Naive thymus-derived CD4-positive, alpha-beta T cell (primary cell): ENCODE results near the gene MEX3A. TPM values are rescaled to one million over a fixed set of nuclear protein-coding genes. Genes with fewer than 3 reads are reported as not detected.

Experiments
- ATAC-seq: fragments of 150-1000 bp; cut with Tn5 transposase; 2 replicates; pipeline ENCODE4 v1.10.0; 2021; ENCODE audit warnings: mild to moderate bottlenecking, moderate library complexity
- CTCF ChIA-PET: fragments of 350-600 bp; sonication (Branson Sonifier 250); formaldehyde crosslinking; loops from one replicate; lab custom pipeline; 2021; ENCODE audit warnings: antibody characterized with exemption; lab: Charles Lee
- POLR2A ChIA-PET: fragments of 350-600 bp; sonication (Branson Sonifier 250); formaldehyde crosslinking; loops from one replicate; lab custom pipeline; 2021; ENCODE audit warnings: antibody characterized with exemption, inconsistent platforms; lab: Charles Lee
- DNase-seq, 9 donors: peaks; one replicate each; pipeline versions ENCODE4 v3.0.0 to v3.0.0-alpha.2; 2020 to 2022; ENCODE audit warnings: mixed read lengths in 1 of 9
- H3K27ac ChIP-seq: one replicate; pipeline ENCODE4 v1.7.0; 2013; ENCODE audit warnings: mild to moderate bottlenecking, low read depth, low read length, moderate library complexity
- H3K27me3 ChIP-seq, 2 donors: one replicate each; pipeline ENCODE4 v1.7.0; 2013; ENCODE audit warnings: low read length in 2 of 2, mild to moderate bottlenecking in 2 of 2, moderate library complexity in 2 of 2; ENCODE audit not compliant: control insufficient read depth in 2 of 2, insufficient read depth in 2 of 2
- H3K36me3 ChIP-seq, 3 experiments: 1 replicate in 2 of 3; 2 replicates in 1 of 3; pipeline ENCODE4 v1.7.0; 2013; ENCODE audit warnings: low read length in 3 of 3, mild to moderate bottlenecking in 3 of 3, moderate library complexity in 1 of 3; ENCODE audit not compliant: insufficient read depth in 3 of 3, control insufficient read depth in 2 of 3
- H3K4me1 ChIP-seq, 2 donors: one replicate each; pipeline ENCODE4 v1.7.0; 2013; ENCODE audit warnings: low read length in 2 of 2, mild to moderate bottlenecking in 2 of 2, moderate library complexity in 1 of 2; ENCODE audit not compliant: control insufficient read depth in 2 of 2, insufficient read depth in 2 of 2
- H3K4me3 ChIP-seq: 2 replicates; pipeline ENCODE4 v1.7.0; 2013; ENCODE audit warnings: mild to moderate bottlenecking, low read length
- H3K9me3 ChIP-seq, 3 experiments: 1 replicate in 2 of 3; 2 replicates in 1 of 3; pipeline ENCODE4 v1.7.0; 2013; ENCODE audit warnings: low read length in 3 of 3; ENCODE audit not compliant: control insufficient read depth in 2 of 3
- H3K27ac Mint-ChIP-seq, 9 donors: one replicate each; pipeline ENCODE4 v1.8.0; 2020 to 2022; ENCODE audit warnings: mixed read lengths in 9 of 9, mild to moderate bottlenecking in 8 of 9, moderate library complexity in 5 of 9, inconsistent platforms in 2 of 9
- H3K27me3 Mint-ChIP-seq, 5 donors: one replicate each; pipeline ENCODE4 v1.8.0; 2021 to 2022; ENCODE audit warnings: mixed read lengths in 5 of 5, mild to moderate bottlenecking in 1 of 5
- H3K36me3 Mint-ChIP-seq, 5 donors: one replicate each; pipeline ENCODE4 v1.8.0; 2020 to 2022; ENCODE audit warnings: mixed read lengths in 5 of 5, mild to moderate bottlenecking in 3 of 5, inconsistent platforms in 1 of 5
- H3K4me1 Mint-ChIP-seq, 7 donors: one replicate each; pipeline ENCODE4 v1.8.0; 2020 to 2022; ENCODE audit warnings: mixed read lengths in 7 of 7, mild to moderate bottlenecking in 3 of 7, inconsistent platforms in 1 of 7
- H3K4me3 Mint-ChIP-seq, 10 donors: one replicate each; pipeline ENCODE4 v1.8.0; 2020 to 2022; ENCODE audit warnings: mild to moderate bottlenecking in 10 of 10, mixed read lengths in 10 of 10, moderate library complexity in 6 of 10, inconsistent platforms in 2 of 10
- H3K9me3 Mint-ChIP-seq, 11 donors: one replicate each; pipeline ENCODE4 v1.8.0; 2020 to 2022; ENCODE audit warnings: mixed read lengths in 11 of 11, mild to moderate bottlenecking in 4 of 11, inconsistent platforms in 1 of 11, moderate library complexity in 1 of 11
- intact Hi-C, 2 donors: fragments of 100-400 bp; cut with micrococcal nuclease; formaldehyde crosslinking; loops; one replicate each; pipeline ENCODE4 v1.15.1; 2023
- polyA plus RNA-seq, 2 donors: library from polyadenylated mRNA; unstranded; fragments of 300-500 nt; fragmentation: Illumina TruSeq; gene quantifications; one replicate each; pipeline ENCODE4 v1.2.3, GENCODE V29; 2021
- total RNA-seq, 6 experiments: library from RNA in 5 of 6; stranded (reverse) in 5 of 6; gene quantifications; 1 replicate in 5 of 6; 2 replicates in 1 of 6; pipeline ENCODE4 v1.2.3 and lab custom pipeline; 2021 to 2026

Gene MEX3A
- total and polyA plus RNA-seq, 7 experiments from 2014 or later: 0.05 to 0.15 (median 0.13) TPM; not detected in 3

DNA sequence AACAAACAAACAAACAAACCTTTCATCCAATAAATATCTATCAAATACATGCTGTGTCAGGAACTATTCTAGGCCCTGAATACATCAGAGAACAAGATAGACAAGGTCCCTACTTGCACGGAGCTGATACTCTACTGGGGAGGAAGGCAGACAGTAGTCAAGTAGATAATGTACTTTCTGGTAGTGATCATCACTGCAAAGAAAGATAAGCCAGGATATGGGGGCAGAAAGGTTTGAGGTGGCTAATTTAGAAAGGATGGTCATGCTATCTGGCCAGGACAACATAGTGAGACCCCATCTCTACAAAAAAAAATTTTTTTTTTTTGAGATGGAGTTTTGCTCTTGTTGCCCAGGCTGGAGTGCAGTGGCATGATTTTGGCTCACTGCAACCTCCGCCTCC lies 9.3 kb upstream of the MEX3A start:
- Mint-ChIP-seq H3K27ac (no peak overlapping the region), H3K36me3 (no peaks in the 10 kb centered on the region), H3K9me3 (no peaks in the 10 kb centered on the region), H3K4me3 (no peak overlapping the region), H3K4me1 (peaks cover 13 to 21% (median 16%) of the 10 kb centered on the region in 7 donors), H3K27me3 (peaks cover 5 to 53% (median 17%) of the 10 kb centered on the region in 5 donors)
- no peak overlapping the region for H3K27ac ChIP-seq
- no peak overlapping the region for H3K4me3 ChIP-seq
- POLR2A ChIA-PET: interaction anchor here (1.1 to 3.7 kb wide), 2 partner anchors 8 to 38 kb away, joined by 3 to 24 read pairs; no protein-coding TSS in a partner anchor
- H3K27me3 ChIP-seq: no peaks in the 10 kb centered on the region
- intact Hi-C loops: loop anchor here (2.0 to 5.0 kb wide), 3 partner anchors 15 to 356 kb away; no protein-coding TSS in a partner anchor
- no peaks in the 10 kb centered on the region for H3K36me3 ChIP-seq
- CTCF ChIA-PET: interaction anchor here (0.9 to 20.3 kb wide), 5 partner anchors 9 to 134 kb away, joined by 3 to 340 read pairs (median 8); no protein-coding TSS in a partner anchor
- peaks cover 10 to 12% of the 10 kb centered on the region in 2 donors for H3K4me1 ChIP-seq
- no peaks in the 10 kb centered on the region for H3K9me3 ChIP-seq
- DNase-seq: no peak
- ATAC-seq: no peak

DNA sequence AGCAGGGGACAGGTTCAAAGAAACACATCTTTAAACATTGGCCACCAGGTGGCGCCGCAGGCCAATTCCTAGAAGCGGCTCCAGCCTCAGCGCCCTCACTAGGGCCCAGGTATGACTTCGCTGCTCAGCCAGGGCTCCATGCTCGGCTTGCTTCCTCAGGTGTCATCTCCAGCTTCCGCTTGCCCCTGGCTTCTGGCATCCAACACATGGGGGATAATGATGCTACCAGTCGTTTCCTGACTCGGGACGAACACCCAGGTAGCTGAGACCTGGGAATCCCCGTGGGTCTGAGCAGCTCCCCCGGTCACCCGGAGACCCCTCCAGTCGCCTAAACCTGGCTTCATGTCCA lies 8.5 kb upstream of the MEX3A start:
- peaks cover 5 to 57% (median 19%) of the 10 kb centered on the region in 5 donors for H3K27me3 Mint-ChIP-seq
- CTCF ChIA-PET: interaction anchor here (0.6 to 20.3 kb wide), 10 partner anchors 10 to 247 kb away, joined by 3 to 340 read pairs (median 4); partner anchors contain the start of gene LMNA
- H3K27me3 ChIP-seq: no peaks in the 10 kb centered on the region

DNA sequence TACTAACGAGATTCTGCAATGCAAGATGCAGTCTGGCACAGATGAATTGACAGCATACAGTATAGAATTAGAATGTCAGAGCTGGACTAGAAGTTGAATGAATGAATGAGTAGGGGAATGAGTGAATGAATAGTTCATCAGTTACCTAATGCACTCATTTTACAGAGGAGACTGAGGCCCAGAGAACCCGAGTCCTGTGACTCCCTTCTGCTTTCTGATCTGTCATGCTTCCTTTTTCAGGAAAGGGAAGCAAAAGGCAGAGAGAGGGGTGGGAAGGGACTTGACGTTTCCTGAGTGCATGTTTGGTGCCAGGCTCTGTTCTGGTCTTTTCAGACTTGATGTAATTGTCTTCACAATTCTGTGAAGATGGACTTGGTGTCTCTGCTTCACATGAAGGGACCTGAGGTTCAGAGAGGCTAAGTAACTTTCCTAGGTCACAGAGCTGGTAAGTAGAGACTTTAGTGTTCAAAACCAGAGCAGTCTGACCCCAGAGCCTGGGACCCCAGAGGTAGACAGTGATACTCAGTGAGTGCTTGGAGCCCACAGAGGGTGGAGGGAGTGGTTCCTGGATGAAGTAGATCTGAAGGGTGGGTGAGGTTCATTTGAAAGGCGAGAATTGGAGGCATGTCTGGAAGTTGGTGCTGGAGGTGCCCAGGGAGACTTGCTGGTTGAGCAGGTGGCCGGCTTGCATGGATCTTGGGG lies 8.0 kb upstream of the MEX3A start:
- Mint-ChIP-seq H3K36me3 (no peaks in the 10 kb centered on the region), H3K4me3 (no peak overlapping the region), H3K9me3 (no peaks in the 10 kb centered on the region), H3K27me3 (peaks cover 8 to 63% (median 24%) of the 10 kb centered on the region in 5 donors), H3K27ac (peak overlapping the region in 4 of 9 donors; percentile 3 to 70 (median 24)), H3K4me1 (peaks cover 0 to 10% (median 7%) of the 10 kb centered on the region in 7 donors)
- POLR2A ChIA-PET: interaction anchor here (1.1 to 3.7 kb wide), 2 partner anchors 10 to 39 kb away, joined by 3 to 24 read pairs; no protein-coding TSS in a partner anchor
- no peaks in the 10 kb centered on the region for H3K9me3 ChIP-seq
- no peaks in the 10 kb centered on the region for H3K4me1 ChIP-seq
- no peak for DNase-seq
- no peak overlapping the region for H3K4me3 ChIP-seq
- intact Hi-C loops: loop anchor here (1.0 to 5.0 kb wide), 5 partner anchors 17 to 357 kb away; no protein-coding TSS in a partner anchor
- no peak overlapping the region for H3K27ac ChIP-seq
- peak; percentile 55 for ATAC-seq
- H3K27me3 ChIP-seq: peaks cover 0 to 3% of the 10 kb centered on the region in 2 donors
- CTCF ChIA-PET: interaction anchor here (0.6 to 20.3 kb wide), 11 partner anchors 8 to 247 kb away, joined by 3 to 340 read pairs (median 3); partner anchors contain the start of gene LMNA
- no peaks in the 10 kb centered on the region for H3K36me3 ChIP-seq

More for the DNA sequence above, 8.5 kb upstream of the MEX3A start:
- POLR2A ChIA-PET: interaction anchor here (1.1 to 3.7 kb wide), 2 partner anchors 9 to 38 kb away, joined by 3 to 24 read pairs; no protein-coding TSS in a partner anchor
- no peak overlapping the region for H3K4me3 Mint-ChIP-seq
- peak; percentile 97 for ATAC-seq
- H3K36me3 Mint-ChIP-seq: no peaks in the 10 kb centered on the region
- Histone ChIP-seq H3K27ac (no peak overlapping the region), H3K4me3 (no peak overlapping the region), H3K36me3 (no peaks in the 10 kb centered on the region), H3K4me1 (peaks cover 2 to 4% of the 10 kb centered on the region in 2 donors), H3K9me3 (no peaks in the 10 kb centered on the region)
- peaks cover 5 to 13% (median 9%) of the 10 kb centered on the region in 7 donors for H3K4me1 Mint-ChIP-seq
- DNase-seq: peak; percentile 69 to 86 (median 82)
- peak overlapping the region in 5 of 9 donors; percentile 3 to 76 (median 40) for H3K27ac Mint-ChIP-seq
- H3K9me3 Mint-ChIP-seq: no peaks in the 10 kb centered on the region
- intact Hi-C loops: loop anchor here (1.0 to 5.0 kb wide), 5 partner anchors 16 to 356 kb away; no protein-coding TSS in a partner anchor

DNA sequence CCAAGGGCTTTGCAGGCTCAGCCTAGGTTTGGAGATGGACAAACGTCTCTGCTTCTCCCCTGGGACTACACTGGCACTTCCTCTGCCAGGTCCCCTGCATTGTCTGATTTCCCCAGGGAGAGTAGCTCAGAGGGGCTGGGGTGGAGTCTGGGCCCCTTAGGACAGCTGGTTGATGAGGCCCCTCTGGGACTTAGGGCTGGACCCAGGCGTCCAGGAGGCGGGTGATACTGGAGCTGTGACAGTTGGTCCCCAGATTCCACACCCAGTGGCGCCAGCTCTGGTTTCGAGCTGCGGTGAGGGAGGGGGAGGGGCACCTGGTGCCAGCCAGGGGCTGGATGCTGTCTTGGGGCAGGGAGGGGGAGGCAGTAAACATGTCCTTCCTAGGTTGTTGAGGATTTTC lies 7.4 kb upstream of the MEX3A start:
- ChIA-PET CTCF (interaction anchor here (0.6 to 20.3 kb wide), 8 partner anchors 9 to 137 kb away, joined by 3 to 340 read pairs (median 4); no protein-coding TSS in a partner anchor), POLR2A (interaction anchor here (3.7 kb wide), 1 partner anchor 40 kb away, joined by 24 read pairs; no protein-coding TSS in a partner anchor)

DNA sequence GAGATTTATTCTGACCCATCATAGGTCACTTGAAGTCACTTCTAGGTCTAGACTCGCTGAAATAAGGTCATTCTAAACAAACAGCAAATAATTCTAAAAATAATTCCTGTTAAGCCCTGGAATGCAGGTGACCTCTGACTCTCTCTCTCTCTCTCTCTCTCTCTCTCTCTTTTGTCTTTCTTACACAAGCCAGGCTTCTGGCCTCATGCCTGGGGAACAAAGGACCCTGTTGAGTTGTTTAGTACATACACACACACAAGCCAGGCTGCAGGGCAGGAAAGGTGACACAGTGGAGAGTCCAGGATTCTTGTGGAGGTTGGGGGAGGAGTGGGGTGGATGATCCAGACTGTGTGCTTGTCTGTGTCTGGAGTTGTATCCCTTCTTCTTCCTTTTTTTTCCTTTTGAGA lies 4.0 kb upstream of the MEX3A start:
- no peaks in the 10 kb centered on the region for H3K36me3 Mint-ChIP-seq
- ATAC-seq: no peak
- DNase-seq: no peak
- H3K27ac Mint-ChIP-seq: no peak overlapping the region
- peaks cover 26 to 75% (median 37%) of the 10 kb centered on the region in 5 donors for H3K27me3 Mint-ChIP-seq
- H3K4me1 Mint-ChIP-seq: peaks cover 8 to 18% (median 11%) of the 10 kb centered on the region in 7 donors
- Histone ChIP-seq H3K9me3 (no peaks in the 10 kb centered on the region), H3K36me3 (no peaks in the 10 kb centered on the region), H3K27ac (no peak overlapping the region), H3K4me1 (peaks cover 3 to 5% of the 10 kb centered on the region in 2 donors), H3K27me3 (peaks cover 3 to 9% of the 10 kb centered on the region in 2 donors), H3K4me3 (no peak overlapping the region)
- peak overlapping the region in 1 of 10 donors; percentile 29 for H3K4me3 Mint-ChIP-seq
- ChIA-PET CTCF (interaction anchor here (20.3 kb wide), 1 partner anchor 40 kb away, joined by 340 read pairs; no protein-coding TSS in a partner anchor), POLR2A (no interaction called here)
- intact Hi-C loops: no loop called here
- no peaks in the 10 kb centered on the region for H3K9me3 Mint-ChIP-seq

More for the DNA sequence above, 7.4 kb upstream of the MEX3A start:
- Mint-ChIP-seq H3K36me3 (no peaks in the 10 kb centered on the region), H3K4me3 (no peak overlapping the region), H3K27ac (peak overlapping the region in 1 of 9 donors; percentile 38), H3K4me1 (peaks cover 0 to 8% (median 6%) of the 10 kb centered on the region in 7 donors), H3K27me3 (peaks cover 14 to 65% (median 28%) of the 10 kb centered on the region in 5 donors), H3K9me3 (no peaks in the 10 kb centered on the region)
- no peak overlapping the region for H3K27ac ChIP-seq
- H3K4me3 ChIP-seq: no peak overlapping the region
- DNase-seq: no peak
- no peaks in the 10 kb centered on the region for H3K9me3 ChIP-seq
- no peaks in the 10 kb centered on the region for H3K36me3 ChIP-seq
- H3K27me3 ChIP-seq: peaks cover 2 to 7% of the 10 kb centered on the region in 2 donors
- ATAC-seq: no peak
- intact Hi-C loops: loop anchor here (1.0 to 5.0 kb wide), 5 partner anchors 17 to 358 kb away; no protein-coding TSS in a partner anchor
- no peaks in the 10 kb centered on the region for H3K4me1 ChIP-seq
